ENCODE results near the gene VOPP1.

The VOPP1 gene

GRCh38 chr7:55441774-55442522, 130.4 kb downstream of the VOPP1 start:
- no peak overlapping the region for H3K27ac Mint-ChIP-seq
- peaks cover 24 to 45% of the 10 kb centered on the region in 2 donors for H3K36me3 Mint-ChIP-seq

DNA sequence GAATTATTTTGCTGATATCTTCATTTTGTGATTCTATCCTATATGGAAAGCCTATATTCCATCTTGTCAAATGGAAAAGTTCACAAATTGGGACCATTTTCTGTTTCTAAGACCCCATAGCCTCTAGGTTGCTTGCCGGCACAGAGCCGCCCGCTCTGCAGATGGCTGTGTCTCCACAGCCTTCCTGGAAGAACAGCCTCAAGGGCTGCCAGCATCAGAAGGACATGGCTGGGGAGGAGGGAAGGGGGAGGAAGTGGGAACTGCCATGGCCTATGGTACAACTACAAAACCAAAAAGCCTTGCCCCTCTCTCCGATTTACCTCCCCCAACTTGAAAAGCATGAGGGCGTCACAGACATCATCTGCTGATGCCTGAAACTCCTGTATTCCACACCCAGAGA, 131.3 kb downstream of the VOPP1 start:
- ATAC-seq (replicated peaks) (no peak), DNase-seq (no peak)
- Mint-ChIP-seq H3K27ac (no peak overlapping the region), H3K4me3 (no peak overlapping the region), H3K36me3 (peaks cover 15 to 36% of the 10 kb centered on the region in 2 donors), H3K9me3 (peaks cover 3 to 4% of the 10 kb centered on the region in 2 donors), H3K27me3 (no peaks in the 10 kb centered on the region), H3K4me1 (peaks cover 10 to 11% of the 10 kb centered on the region in 2 donors)

More at GRCh38 chr7:55441774-55442522, 130.4 kb downstream of the VOPP1 start:
- Mint-ChIP-seq H3K4me1 (peaks cover 10 to 11% of the 10 kb centered on the region in 2 donors), H3K9me3 (peaks cover 3 to 4% of the 10 kb centered on the region in 2 donors), H3K27me3 (no peaks in the 10 kb centered on the region), H3K4me3 (no peak overlapping the region)
- DNase-seq (no peak), ATAC-seq (replicated peaks) (no peak)

DNA sequence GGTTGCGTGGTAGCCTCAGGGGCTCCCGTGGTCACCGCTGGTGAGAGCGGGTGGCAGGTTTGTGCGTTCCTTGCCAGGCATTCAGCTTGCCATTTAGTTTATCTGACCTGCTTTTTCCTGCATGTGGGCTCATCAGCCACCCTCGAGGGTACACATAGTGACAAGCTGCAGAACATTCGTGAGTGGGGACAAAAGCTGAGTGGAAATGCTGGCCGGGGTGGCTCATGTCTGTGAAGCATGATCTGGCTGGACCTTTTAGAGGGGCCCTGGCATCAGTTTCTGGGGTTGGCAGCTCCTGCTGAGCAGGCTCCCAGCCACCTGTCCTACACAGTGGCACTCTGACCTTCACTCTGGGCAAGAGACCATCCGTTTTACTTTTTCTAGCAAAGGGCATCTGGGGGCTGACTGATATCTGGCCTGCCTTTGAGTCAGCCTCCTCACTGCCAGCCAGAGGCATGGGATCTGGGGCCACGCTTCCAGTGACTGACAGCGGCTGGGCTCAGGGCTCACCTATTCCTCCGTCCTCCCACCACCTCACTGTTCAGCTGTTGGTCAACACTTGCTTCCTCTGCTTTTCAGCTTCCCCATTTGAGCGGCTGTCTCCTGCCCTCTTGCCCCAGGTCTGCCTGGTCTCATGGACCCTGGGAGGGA, 132.1 kb downstream of the VOPP1 start:
- no peaks in the 10 kb centered on the region for H3K27me3 Mint-ChIP-seq
- no peak overlapping the region for H3K4me3 Mint-ChIP-seq
- peak in 1 of 2 donors; percentile 8 for ATAC-seq (replicated peaks)
- no peak for DNase-seq
- peaks cover 3% of the 10 kb centered on the region in 2 donors for H3K9me3 Mint-ChIP-seq
- H3K4me1 Mint-ChIP-seq, result peaks cover 6 to 7% of the 10 kb centered on the region in 2 donors
- peak overlapping the region; percentile 45 for H3K27ac Mint-ChIP-seq
- peaks cover 14 to 31% of the 10 kb centered on the region in 2 donors for H3K36me3 Mint-ChIP-seq

GRCh38 chr7:55439627-55440026, 132.7 kb downstream of the VOPP1 start:
- H3K4me1 Mint-ChIP-seq, result peaks cover 2 to 4% of the 10 kb centered on the region in 2 donors
- no peak overlapping the region for H3K27ac Mint-ChIP-seq

GRCh38 chr7:55438757-55439525, 133.4 kb downstream of the VOPP1 start:
- DNase-seq (no peak), ATAC-seq (replicated peaks) (no peak)
- peaks cover 15 to 28% of the 10 kb centered on the region in 2 donors for H3K36me3 Mint-ChIP-seq
- no peaks in the 10 kb centered on the region for H3K9me3 Mint-ChIP-seq
- no peaks in the 10 kb centered on the region for H3K27me3 Mint-ChIP-seq
- H3K4me1 Mint-ChIP-seq, result peaks cover 0 to 4% of the 10 kb centered on the region in 2 donors
- H3K27ac Mint-ChIP-seq, result peak overlapping the region; percentile 11
- H3K4me3 Mint-ChIP-seq, result no peak overlapping the region

More at GRCh38 chr7:55439627-55440026, 132.7 kb downstream of the VOPP1 start:
- H3K9me3 Mint-ChIP-seq, result no peaks in the 10 kb centered on the region
- ATAC-seq (replicated peaks) (peak in 1 of 2 donors; percentile 21), DNase-seq (no peak)
- peaks cover 15 to 30% of the 10 kb centered on the region in 2 donors for H3K36me3 Mint-ChIP-seq
- no peak overlapping the region for H3K4me3 Mint-ChIP-seq
- H3K27me3 Mint-ChIP-seq, result no peaks in the 10 kb centered on the region

DNA sequence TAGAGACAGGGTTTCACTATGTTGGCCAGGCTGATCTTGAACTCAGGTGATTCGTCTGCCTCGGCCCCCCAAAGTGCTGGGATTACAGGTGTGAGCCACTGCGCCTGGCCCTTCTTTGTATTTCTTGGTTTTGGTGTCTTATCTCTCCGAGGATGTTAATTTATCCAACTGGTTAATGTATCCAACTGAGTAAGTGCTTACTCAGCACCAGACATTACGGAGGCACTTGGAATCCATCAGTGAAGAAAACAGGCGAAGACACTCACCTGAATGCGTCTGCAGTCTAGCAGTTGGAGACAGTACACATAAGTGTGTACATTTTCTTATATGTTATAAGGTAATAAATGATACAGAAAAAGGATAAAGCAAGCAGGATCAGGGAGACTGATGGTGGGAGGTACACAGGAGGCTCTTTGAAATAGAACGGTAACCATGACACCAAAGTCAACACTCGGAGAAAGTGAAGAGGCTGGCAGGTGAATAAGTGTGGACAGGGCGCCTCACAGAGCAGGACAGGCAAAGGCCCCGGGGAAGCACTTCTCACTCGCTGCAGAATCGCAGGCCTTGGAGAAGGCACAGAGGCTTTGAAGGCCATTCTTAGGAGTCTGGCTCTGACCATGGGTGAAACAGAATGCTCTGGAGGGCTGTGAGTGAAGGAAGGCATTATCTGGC, 134.1 kb downstream of the VOPP1 start:
- no peaks in the 10 kb centered on the region for H3K27me3 Mint-ChIP-seq
- peak overlapping the region; percentile 11 for H3K27ac Mint-ChIP-seq
- no peaks in the 10 kb centered on the region for H3K9me3 Mint-ChIP-seq
- no peak overlapping the region for H3K4me3 Mint-ChIP-seq
- H3K4me1 Mint-ChIP-seq, result peaks cover 4 to 5% of the 10 kb centered on the region in 2 donors
- peaks cover 15 to 28% of the 10 kb centered on the region in 2 donors for H3K36me3 Mint-ChIP-seq
- no peak for DNase-seq
- no peak for ATAC-seq (replicated peaks)

DNA sequence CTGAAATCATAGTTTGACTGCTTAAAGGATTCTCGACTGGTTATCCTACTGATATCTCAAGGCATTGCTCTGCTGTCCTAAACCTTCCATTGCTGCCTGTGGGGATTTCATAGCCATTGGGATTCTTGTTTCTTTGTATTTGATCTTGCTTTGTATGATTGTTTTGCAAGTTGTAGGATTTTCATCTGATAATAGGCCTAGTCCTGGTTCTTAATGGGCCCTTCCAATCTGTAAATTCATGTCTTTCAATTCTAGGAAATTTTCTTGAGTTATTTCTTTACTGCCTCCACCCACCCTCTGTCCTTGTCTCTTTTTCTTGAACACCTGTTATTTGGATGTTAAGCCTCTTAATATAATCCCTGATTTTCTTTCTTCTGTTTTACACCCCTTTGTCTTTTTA, 134.9 kb downstream of the VOPP1 start:
- ATAC-seq (replicated peaks), result no peak

GRCh38 chr7:55436457-55436856, 135.8 kb downstream of the VOPP1 start:
- Mint-ChIP-seq H3K27me3 (no peaks in the 10 kb centered on the region), H3K9me3 (no peaks in the 10 kb centered on the region), H3K36me3 (peaks cover 17 to 26% of the 10 kb centered on the region in 2 donors), H3K4me1 (peaks cover 6 to 9% of the 10 kb centered on the region in 2 donors), H3K27ac (no peak overlapping the region), H3K4me3 (no peak overlapping the region)
- ATAC-seq (replicated peaks) (no peak), DNase-seq (no peak)

More for the DNA sequence above, 134.9 kb downstream of the VOPP1 start:
- no peak overlapping the region for H3K27ac Mint-ChIP-seq
- H3K27me3 Mint-ChIP-seq, result no peaks in the 10 kb centered on the region
- no peak overlapping the region for H3K4me3 Mint-ChIP-seq
- H3K4me1 Mint-ChIP-seq, result peaks cover 6 to 9% of the 10 kb centered on the region in 2 donors
- no peaks in the 10 kb centered on the region for H3K9me3 Mint-ChIP-seq
- H3K36me3 Mint-ChIP-seq, result peaks cover 17 to 30% of the 10 kb centered on the region in 2 donors
- no peak for DNase-seq

- ATAC-seq (replicated peaks), result no peak
- Mint-ChIP-seq H3K9me3 (no peaks in the 10 kb centered on the region), H3K27me3 (no peaks in the 10 kb centered on the region), H3K4me3 (no peak overlapping the region), H3K4me1 (peaks cover 5 to 9% of the 10 kb centered on the region in 2 donors), H3K27ac (peak overlapping the region; percentile 75), H3K36me3 (peaks cover 17 to 26% of the 10 kb centered on the region in 2 donors)
- DNase-seq, result no peak
These were observed 136.8 kb downstream of the VOPP1 start for GRCh38 chr7:55435466-55435865.

DNA sequence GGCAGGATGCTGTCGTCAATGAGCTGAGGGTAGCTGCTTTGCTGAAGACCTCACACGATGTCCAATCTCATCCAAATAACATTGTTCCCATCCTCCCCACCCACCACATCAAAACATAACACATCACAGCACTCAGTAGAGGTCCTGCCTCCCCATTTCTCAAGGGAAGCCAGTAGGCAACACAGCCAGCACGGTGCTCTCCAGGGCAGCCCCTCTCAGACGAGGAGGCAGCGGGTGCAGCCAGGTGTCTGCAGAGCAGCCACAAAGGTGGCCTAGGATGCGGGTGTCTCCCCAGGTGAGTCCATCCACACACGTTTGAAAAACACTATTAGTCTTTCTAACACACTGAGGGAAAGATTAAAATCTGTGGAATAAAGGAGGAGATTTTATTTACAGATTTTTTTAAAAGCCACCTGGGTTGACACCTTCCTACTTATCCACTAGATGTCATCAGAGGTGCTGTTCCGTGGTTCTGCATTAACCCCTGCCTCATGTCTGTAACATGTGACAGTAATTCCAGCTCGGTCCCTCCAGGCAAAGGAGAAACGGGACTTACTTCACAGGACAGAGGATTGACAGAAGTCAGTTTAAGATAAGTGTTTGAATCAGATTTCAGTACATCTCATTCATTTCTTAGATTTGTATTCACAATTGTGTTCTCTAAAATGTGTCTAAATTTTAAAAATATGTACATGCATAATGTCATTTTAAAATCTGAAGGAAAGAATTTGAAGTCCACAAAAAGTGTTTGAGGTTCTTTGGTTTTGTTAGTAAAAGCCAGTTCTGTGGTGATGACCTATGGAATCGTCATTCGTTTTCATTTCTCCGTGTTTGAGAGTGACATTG, 139.1 kb downstream of the VOPP1 start:
- Mint-ChIP-seq H3K4me3 (no peak overlapping the region), H3K36me3 (peaks cover 10 to 14% of the 10 kb centered on the region in 2 donors)

GRCh38 chr7:55432506-55432905, 139.8 kb downstream of the VOPP1 start:
- H3K4me3 Mint-ChIP-seq, result no peak overlapping the region
- no peaks in the 10 kb centered on the region for H3K27me3 Mint-ChIP-seq
- H3K27ac Mint-ChIP-seq, result no peak overlapping the region
- H3K9me3 Mint-ChIP-seq, result no peaks in the 10 kb centered on the region
- H3K36me3 Mint-ChIP-seq, result peaks cover 12 to 14% of the 10 kb centered on the region in 2 donors
- ATAC-seq (replicated peaks), result no peak
- no peak for DNase-seq
- peaks cover 4 to 10% of the 10 kb centered on the region in 2 donors for H3K4me1 Mint-ChIP-seq

More for the DNA sequence above, 139.1 kb downstream of the VOPP1 start:
- peaks cover 3 to 9% of the 10 kb centered on the region in 2 donors for H3K4me1 Mint-ChIP-seq
- no peak overlapping the region for H3K27ac Mint-ChIP-seq
- no peaks in the 10 kb centered on the region for H3K9me3 Mint-ChIP-seq
- DNase-seq (no peak), ATAC-seq (replicated peaks) (peak; percentile 69 to 77)
- no peaks in the 10 kb centered on the region for H3K27me3 Mint-ChIP-seq

GRCh38 chr7:55431898-55432297, 140.4 kb downstream of the VOPP1 start:
- Mint-ChIP-seq H3K9me3 (no peaks in the 10 kb centered on the region), H3K36me3 (peaks cover 12 to 17% of the 10 kb centered on the region in 2 donors), H3K27ac (no peak overlapping the region), H3K4me1 (peaks cover 6 to 17% of the 10 kb centered on the region in 2 donors), H3K4me3 (no peak overlapping the region), H3K27me3 (no peaks in the 10 kb centered on the region)
- DNase-seq (no peak), ATAC-seq (replicated peaks) (no peak)

DNA sequence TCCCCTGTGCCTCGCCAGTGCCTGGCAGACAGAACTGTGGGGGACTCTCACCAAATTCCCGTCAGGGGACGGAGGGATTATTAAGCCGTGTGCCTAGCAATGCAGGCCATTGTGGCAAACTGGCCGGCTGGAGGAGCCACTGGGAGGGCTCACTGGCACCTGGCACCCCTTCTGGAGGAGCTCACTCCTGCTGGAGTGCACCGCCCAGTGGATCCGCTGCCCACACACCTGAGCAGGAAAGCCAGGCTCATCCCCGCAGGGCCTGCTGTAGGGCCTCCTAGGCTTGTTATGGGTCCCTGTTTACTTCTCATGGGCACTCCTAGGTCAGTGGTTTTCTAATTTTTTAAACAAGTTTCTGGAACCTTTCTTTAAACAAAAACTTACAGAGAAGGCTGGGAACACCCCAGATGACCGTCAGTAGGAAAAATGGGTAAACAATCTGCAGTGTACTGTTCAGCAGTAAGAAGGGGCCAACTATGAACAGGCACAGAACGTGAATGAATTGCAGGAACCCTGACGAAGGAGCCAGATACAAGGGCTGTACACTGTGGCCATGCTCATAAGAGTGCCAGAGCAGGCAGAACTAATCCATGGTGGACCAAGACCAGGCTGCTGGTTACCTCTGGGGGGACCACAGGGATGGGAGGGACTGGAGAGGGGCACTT, 142.3 kb downstream of the VOPP1 start:
- Mint-ChIP-seq H3K9me3 (no peaks in the 10 kb centered on the region), H3K36me3 (peaks cover 25 to 35% of the 10 kb centered on the region in 2 donors), H3K27ac (no peak overlapping the region), H3K27me3 (no peaks in the 10 kb centered on the region), H3K4me3 (no peak overlapping the region), H3K4me1 (peaks cover 9 to 23% of the 10 kb centered on the region in 2 donors)
- no peak for ATAC-seq (replicated peaks)
- no peak for DNase-seq
